ENCODE results near the gene SSC5D.

DNA sequence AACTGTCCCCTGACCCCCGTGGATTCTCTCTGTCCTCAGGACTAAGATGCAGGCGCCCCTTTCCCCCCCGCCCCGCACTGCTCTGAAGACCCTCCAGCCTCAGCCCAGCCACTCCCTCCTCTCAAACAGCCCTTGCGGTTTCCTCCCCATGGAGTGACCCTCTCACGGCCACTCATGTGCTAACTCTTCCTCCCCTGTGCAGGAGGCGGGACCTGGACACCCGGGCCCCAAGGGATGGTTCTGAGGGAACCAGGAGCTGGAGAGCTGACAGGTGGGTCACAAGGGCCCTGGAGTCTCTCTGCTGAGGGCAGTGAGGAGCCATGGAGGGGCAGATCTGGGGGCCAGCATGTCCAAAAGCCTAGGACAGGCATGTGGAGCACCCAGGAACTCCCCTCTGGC lies 28.7 kb upstream of the SSC5D start:
- TF ChIP-seq SP1 (IDR thresholded peaks at IDR 0.05) = no peak
- no peak for TF ChIP-seq ARNT (IDR thresholded peaks at IDR 0.05)
- no peak for TF ChIP-seq FOXM1 (IDR thresholded peaks at IDR 0.05; ENCODE audit: borderline replicate concordance)
- no peak for TF ChIP-seq BHLHE40 (IDR thresholded peaks at IDR 0.05; ENCODE audit: borderline replicate concordance)
- TF ChIP-seq L3MBTL2 (conservative IDR thresholded peaks at IDR 0.05) = no peak
- TF ChIP-seq TARDBP (IDR thresholded peaks at IDR 0.05) = no peak

Data from HEK293T (cell line).